PFSK-1 (cell line): ENCODE data around the gene TYMP.

Experiments used
- FOXP2 ChIP-seq: optimal IDR thresholded peaks from 2 replicates; pipeline ENCODE3; 2011; ENCODE audit warnings: borderline replicate concordance, control low read depth, inconsistent platforms; ENCODE audit not compliant: insufficient read depth; ENCODE audit errors: extremely low read length, extremely low read depth
- POLR2AphosphoS5 ChIP-seq: IDR thresholded peaks from 2 replicates; pipeline ENCODE4 v1.6.1; 2012; ENCODE audit warnings: low read depth, mild to moderate bottlenecking, control low read depth, low read length, moderate library complexity
- REST ChIP-seq, 2 experiments: IDR thresholded peaks; 2 replicates each; pipeline versions ENCODE4 v1.6.1 to v1.8.0; 2011 to 2012; ENCODE audit warnings: low read depth in 2 of 2, low read length in 2 of 2, control low read depth in 1 of 2, inconsistent platforms in 1 of 2, mild to moderate bottlenecking in 1 of 2, moderate library complexity in 1 of 2; ENCODE audit not compliant: insufficient read depth in 1 of 2
- SIN3A ChIP-seq: IDR thresholded peaks from 2 replicates; pipeline ENCODE4 v1.6.1; 2012; ENCODE audit warnings: mild to moderate bottlenecking, low read length, moderate library complexity, borderline replicate concordance; ENCODE audit not compliant: insufficient read depth
- TAF1 ChIP-seq: IDR thresholded peaks from 2 replicates; pipeline ENCODE4 v1.6.1; 2012; ENCODE audit warnings: low read length, control low read depth, borderline replicate concordance; ENCODE audit not compliant: insufficient read depth

The TYMP gene

GRCh38 chr22:50483977-50484853 is 45.6 kb downstream of the TYMP start:
- TF ChIP-seq SIN3A (no peak), TAF1 (no peak), FOXP2 (no peak), REST (IDR thresholded peaks at IDR 0.05; ENCODE audit: insufficient read depth in 1 of 2, low read depth in 2 of 2, low read length in 2 of 2) (no peak), POLR2AphosphoS5 (no peak)

DNA sequence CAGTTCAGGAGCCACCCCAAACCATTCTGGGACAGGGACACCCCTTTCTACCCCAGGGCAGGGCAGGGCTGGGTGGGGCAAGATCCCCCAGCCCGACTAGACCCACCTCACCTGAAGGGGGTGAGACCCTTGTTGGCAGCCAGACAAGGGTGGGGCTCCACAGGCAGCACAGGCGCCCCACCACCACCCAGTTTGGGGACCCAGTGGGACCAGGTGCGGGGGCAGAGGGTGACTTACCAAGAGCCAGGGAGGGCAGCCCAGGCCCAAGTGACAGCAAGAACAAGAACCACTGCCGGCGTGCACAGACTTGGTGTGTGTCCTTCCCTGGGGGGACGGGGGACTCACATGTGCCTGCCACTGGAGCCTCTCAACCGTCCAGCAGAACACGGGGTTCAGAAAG is 46.3 kb downstream of the TYMP start:
- TF ChIP-seq SIN3A, result no peak

DNA sequence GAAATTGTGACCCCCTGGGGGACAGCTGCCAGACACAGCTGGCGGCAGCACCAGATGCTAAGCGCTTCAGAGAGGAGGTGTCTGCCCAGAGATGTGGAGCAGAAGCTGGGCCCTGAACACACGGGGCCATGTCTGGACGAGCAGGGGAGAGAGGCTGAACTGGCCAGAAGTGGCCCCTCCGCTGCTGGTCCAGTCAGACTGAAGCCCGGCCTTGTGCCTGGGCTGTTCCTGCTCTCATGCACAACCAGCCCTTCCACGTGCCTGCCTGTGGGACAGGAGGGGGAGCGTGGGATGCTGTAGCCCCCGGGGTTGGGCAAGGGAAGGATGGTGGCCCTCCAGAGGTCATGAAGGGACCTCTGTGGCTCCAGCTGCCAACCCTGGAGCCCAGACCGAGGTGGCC is 46.7 kb downstream of the TYMP start:
- TF ChIP-seq SIN3A (no peak), REST (IDR thresholded peaks at IDR 0.05; ENCODE audit: insufficient read depth in 1 of 2, low read depth in 2 of 2, low read length in 2 of 2) (no peak), FOXP2 (no peak), POLR2AphosphoS5 (no peak), TAF1 (no peak)

DNA sequence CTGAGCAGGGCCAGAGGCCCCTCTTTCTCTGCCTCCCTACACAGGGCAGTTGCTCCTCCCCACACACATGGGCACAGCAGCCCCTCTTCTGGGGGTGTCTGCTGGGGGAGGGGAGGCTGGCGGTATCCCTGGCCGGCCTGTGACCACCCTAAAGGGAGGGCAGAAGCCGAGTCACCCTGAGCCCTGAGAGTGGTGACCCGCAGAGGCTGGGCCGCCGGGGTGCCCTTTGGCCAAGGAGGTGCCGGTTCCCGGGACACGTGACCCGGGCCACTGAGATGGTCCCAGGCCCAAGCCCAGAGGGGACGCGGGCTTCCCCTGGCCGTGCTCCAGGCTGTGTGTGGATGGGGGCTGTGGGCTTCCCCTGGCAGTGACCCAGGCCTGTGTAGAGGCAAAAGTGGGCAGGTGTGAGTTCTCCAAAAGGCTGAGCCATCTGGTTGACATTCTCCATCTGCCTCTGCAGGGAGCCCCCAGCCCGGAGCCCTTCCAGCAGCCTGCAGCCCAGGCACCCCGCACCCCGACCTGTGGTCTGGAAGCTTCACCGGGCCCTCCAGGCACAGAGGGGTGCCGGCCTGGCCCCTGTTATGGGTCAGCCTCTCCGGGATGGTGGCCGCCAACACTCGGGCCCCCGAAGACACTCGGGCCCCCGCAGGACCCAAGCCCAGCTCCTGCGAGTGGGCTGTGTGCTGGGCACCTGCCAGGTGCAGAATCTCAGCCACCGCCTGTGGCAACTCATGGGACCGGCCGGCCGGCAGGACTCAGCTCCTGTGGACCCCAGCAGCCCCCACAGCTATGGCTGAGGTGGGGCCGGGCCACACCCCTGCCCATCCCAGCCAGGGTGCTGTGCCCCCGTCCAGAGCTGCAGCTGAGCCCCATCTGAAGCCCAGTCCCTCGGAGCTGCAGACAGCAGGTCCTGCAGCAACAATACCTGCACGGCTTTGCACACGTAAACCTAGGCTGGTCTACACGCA is 47.4 kb downstream of the TYMP start:
- TF ChIP-seq FOXP2 (no peak), REST (IDR thresholded peaks at IDR 0.05; ENCODE audit: insufficient read depth in 1 of 2, low read depth in 2 of 2, low read length in 2 of 2) (no peak), SIN3A (no peak), POLR2AphosphoS5 (no peak), TAF1 (no peak)

- TF ChIP-seq REST (IDR thresholded peaks at IDR 0.05; ENCODE audit: insufficient read depth in 1 of 2, low read depth in 2 of 2, low read length in 2 of 2), result no peak
- TF ChIP-seq TAF1, result no peak
- TF ChIP-seq FOXP2, result no peak
- no peak for TF ChIP-seq SIN3A
- TF ChIP-seq POLR2AphosphoS5, result no peak
These were observed 48.2 kb downstream of the TYMP start, which contains the start of gene ADM2 for GRCh38 chr22:50481440-50482106. Gene ADM2 (plus strand): TSS chr22:50481543. CDS start chr22:50481848, 305 bp downstream.
